Left hindlimb (tissue), 1 donor: ENCODE data around the gene EEF1AKMT4.

ENCODE experiments used
- DNase-seq: peaks from one replicate; pipeline ENCODE4 v3.0.0-alpha.2; 2018

The EEF1AKMT4 gene

DNA sequence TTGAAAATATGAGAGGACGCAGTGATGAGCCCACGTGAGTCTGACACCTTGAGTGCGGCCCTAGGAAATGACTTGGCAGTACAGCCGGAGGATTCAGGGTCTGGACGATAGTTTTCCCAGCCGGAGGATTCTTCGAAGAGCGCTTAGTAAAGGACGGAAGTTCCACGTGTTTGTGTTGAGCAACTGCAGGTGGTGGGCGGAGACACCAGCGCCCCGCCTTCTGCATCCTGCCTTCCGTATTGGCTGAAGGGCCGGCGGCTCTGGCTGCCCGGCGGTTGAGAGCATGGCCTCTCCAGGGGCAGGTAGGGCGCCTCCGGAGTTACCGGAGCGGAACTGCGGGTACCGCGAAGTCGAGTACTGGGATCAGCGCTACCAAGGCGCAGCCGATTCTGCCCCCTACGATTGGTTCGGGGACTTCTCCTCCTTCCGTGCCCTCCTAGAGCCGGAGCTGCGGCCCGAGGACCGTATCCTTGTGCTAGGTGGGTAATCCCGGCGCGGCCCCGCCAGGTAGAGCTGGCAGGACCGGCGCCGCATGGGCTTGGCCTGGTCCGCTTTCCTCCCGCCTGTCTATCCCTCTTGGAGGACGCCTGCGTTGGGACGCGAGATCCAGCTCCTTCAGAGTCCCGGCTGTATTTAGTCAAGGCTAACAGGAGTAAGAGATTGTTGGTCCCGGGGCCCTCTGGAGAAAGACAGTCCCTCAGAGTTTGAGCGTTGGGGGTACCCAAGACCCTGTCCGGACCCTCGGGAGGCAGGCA is at the start of gene EEF1AKMT4:
Gene EEF1AKMT4 (plus strand): TSS at position 261 of the 755 bp plus-strand sequence. CDS start 23 bp downstream, at position 284.
- peak; percentile 96 for DNase-seq

DNA sequence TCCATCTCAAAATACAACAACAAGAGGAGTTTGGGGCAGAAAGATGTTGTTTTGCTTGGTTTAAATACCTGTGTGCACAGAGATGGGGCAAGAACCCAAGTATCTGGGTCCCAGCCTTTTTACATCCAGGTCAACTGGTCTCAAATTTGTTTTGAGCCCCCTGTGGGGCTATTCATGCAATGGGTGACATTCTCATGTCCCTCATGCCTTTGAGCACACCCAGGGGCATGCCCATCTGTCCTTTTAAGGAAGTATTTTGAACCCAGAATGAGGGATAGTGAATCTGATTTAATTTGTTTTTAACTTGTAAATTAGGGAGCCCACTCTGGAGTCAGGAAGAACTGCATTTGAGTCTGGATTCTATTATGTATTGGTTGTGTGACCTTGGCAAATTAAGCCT is 48.6 kb upstream of the EEF1AKMT4 start:
- DNase-seq: no peak

DNA sequence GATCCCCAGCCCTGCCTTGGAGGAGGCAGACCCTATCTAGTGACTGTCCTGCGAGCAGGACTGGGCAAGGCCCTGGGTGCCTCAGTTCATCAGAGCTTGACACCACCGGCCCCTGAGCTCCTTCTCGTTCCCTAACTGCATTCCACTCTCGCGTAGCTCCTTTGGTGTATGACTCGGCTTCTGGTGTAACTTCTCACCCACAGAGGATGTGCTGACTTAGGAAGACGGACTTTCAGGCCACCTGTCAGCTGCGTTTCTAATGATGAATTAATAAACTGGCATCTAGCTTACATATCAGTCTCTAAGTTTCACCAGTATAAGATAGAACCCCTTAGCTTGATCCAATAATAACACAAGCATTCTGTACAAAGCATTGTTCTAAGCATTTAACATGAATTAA is 45.9 kb upstream of the EEF1AKMT4 start:
- DNase-seq: no peak

DNA sequence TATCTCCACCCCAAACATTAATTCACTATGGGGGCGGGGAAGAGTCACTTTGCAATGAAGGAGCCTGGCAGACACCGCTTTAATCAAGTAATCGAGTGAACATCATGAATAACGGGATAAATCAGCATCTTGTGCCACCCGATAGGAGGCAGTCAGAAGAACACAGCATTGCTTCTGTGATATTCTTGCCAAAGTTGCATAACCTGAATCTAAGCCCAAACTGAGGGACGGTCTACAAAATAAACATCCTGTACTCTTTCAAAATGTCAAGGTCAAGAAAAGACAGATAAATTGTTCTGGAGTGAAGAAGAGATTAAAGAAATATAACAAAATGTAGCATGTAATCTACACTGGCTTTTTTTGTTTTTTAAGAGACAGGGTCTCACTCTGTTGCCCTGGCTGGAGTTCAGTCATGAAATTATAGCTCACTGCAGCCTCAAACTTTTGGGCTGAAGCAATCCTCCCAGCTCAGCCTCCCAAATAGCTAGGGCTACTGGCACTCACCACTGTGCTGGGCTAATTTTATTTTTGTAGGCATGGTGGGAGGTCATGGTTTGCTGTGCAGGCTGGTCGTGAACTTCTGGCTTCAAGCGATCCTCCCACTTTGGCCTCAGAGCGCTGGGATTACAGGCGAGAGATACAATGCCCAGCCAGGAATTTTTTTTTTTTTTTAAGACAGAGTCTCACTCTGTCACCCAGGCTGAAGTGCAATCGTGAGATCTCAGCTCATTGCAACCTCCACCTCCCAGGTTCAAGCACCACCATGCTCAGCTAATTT is 40.1 kb upstream of the EEF1AKMT4 start:
- no peak for DNase-seq

- DNase-seq: no peak
Observed at GRCh38 chr3:184211297-184211696, 38.2 kb upstream of the EEF1AKMT4 start.

DNA sequence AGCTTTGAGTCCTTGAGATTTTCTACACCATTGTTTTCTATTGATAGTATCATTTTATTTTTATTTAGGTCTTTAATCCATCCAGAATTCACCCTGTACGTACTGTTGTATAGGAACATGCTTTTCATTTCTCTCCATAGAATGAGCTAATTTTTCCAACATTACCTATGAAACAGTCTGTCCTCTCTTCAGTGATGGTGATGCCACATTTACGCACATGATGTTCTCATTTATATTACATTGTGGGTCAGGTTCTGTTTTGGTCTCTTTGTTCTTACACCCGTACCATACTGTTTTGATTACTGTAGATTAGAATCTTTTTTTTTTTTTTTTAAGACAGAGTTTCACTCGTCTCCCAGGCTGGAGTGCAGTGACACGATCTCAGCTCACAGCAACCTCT is 37.8 kb upstream of the EEF1AKMT4 start:
- DNase-seq: no peak

- DNase-seq: no peak
Observed at GRCh38 chr3:184218814-184219213, 30.7 kb upstream of the EEF1AKMT4 start.

DNA sequence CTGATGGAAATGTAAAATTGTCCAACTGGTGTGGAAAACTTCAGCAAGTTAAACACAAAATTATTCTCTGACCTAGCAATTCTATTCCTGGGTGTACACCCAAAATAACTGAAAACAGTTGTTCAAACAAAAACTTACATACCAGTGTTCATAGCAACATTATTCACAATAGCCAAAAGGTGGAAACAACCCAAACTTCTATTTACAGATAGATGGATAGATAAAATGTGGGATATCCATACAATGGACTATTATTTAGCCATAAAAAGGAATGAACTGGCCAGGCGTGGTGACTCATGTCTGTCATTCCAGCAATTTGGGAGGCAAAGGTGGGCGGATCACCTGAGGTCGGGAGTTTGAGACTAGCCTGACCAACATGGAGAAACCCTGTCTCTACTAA is 27.0 kb upstream of the EEF1AKMT4 start:
- no peak for DNase-seq

- no peak for DNase-seq
Observed at GRCh38 chr3:184223946-184224345, 25.5 kb upstream of the EEF1AKMT4 start.

DNA sequence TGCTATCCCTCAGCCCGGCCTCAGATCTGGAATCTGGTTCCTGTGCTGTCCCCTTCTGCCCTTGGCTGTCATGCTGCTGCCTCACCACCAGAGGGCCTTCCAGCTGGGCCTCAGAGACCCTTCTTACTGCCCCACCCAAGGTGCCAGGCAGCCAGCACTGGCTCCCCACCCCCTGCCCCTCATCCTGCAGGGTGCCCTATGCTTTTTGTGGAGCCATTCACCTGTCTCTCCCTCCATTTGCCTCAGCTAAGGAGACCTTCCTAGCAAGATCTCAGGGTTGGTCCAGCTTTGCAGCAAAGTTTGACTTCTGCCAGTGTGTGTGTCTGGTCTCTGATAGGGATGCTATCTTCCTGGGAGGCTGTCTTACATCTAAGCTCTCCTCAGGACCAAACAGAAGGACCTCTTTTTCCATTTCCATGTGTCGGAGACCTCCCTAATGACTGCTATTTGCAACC is 22.0 kb upstream of the EEF1AKMT4 start:
- no peak for DNase-seq

DNA sequence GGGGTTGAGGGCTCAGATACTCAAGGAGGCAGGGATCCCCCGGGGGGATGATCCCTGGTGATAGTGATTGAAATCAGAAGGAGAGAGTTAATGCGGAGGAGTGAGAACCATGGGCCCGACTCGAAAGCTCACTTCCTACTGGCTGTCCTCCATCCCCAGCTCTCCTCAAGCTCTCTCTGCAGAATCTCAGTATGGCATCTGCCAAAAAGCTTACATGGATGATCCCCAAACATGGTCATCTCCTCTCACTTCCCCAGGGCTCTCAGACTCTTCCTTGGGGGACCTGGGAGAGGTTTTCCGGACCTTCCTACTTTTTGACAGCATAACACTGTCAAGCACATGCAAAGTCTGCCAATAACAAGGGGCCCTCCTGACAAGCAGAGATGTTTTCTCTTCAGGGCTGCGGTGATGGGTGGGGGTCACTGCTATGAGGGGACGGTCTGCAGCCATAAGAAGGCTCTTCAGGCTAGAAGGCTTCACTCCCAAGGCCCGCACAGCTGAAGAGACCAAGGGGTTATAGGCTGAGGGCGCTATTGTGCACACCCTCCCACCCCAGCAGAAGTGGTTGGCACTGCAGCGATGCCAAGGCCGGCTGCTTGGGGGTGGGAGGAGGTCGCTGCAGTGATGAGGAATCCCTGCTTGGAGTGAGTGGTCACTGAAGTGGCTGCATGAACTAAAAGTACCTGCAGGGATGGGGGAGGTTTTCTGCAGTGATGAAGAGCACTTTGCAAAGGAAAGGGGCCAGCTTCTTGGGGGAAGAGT is 20.9 kb upstream of the EEF1AKMT4 start:
- DNase-seq: no peak

DNA sequence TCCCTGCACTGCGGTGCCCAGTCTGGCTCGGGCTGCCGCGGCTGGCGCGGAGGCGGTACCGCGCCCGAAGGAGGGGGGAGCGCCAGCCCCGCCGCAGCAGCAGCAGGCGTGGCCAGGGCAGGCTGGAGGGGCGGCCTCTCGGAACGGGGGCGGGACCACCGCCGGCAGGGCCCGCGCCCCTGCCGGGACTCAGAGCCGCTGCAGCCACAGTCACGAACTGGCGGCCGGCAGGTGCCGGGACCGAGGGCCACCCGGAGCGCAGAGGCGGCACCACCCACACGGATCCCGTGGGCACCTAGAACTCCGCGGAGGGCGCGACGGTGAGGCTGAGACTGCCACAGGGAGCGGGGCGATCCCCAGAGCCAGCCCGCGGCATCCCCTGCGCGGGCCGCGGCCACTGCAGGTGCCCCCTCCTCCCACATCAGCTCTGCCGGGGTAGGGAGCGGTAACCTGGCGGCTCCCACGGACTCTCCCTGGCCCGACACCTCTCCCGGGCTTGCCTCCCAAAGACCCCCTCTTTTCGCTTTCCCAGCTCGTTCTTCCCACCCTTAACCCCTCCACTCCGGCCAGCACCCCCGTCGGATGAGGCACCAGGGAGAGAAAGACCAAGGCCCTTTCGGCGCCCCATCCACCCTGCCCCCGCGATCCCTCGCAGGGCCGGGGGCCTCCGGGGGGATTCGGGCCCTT is 19.9 kb upstream of the EEF1AKMT4 start, which contains the start of gene VWA5B2:
Gene VWA5B2 (plus strand): TSS at position 192 of the 687 bp plus-strand sequence. CDS start 944 bp downstream, outside the sequence.
- peak; percentile 71 for DNase-seq

GRCh38 chr3:184230081-184230602 is 19.3 kb upstream of the EEF1AKMT4 start:
- no peak for DNase-seq

GRCh38 chr3:184230603-184231528 is 18.6 kb upstream of the EEF1AKMT4 start:
- DNase-seq: no peak

DNA sequence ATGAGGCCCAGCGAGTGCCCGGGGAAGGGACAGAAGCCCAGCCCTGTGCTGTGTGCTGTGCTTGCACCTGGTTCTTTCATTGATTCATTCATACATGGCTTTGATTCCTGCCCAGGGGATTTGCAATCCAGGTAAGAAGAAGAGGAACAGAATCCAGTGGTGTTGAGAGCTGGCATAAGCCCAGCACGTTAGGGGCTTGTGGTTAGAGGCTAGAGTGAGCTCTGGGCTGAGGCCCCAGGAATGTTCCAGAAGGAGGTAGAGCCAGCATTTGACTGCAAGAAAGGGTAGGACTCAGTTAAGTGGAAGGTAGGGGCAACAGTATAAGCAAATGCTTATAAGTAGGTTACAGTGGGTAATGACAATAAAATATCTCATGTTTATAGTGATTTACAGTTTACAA is 17.8 kb upstream of the EEF1AKMT4 start:
- no peak for DNase-seq

- DNase-seq: no peak
Observed at GRCh38 chr3:184233127-184233843, 16.2 kb upstream of the EEF1AKMT4 start.

DNA sequence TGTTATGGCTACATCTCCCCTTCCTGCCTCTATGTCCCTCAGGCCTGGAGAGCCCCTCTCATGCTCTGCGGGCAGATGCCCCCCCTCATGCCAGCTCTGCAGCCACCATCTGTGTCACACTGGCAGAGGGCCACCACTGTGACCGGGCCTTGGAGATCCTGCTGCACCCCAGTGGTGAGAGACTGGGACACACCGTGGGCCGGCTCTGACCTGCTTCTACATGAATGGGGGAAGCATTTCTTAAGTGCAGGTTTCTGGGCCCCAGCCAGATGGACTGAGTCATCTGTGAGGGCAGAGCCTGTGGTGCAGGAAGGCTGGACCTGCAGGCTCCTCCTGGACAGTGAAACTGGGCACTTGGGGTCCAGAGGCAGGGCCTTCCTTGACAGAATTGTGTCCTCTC is 15.2 kb upstream of the EEF1AKMT4 start:
- DNase-seq: no peak

- DNase-seq: no peak
Observed at GRCh38 chr3:184234671-184235380, 14.6 kb upstream of the EEF1AKMT4 start.

- DNase-seq: no peak
Observed at GRCh38 chr3:184235381-184236032, 14.0 kb upstream of the EEF1AKMT4 start.
